IMR-90 (cell line): ENCODE measurements around the gene OSBP2. TPM values are rescaled to one million over a fixed set of nuclear protein-coding genes. Genes with fewer than 3 reads are reported as not detected.

Experiments
- ATAC-seq: fragments of 200-7000 bp; cut with Tn5 transposase; 2 replicates; pipeline ENCODE4 v1.9.1; 2020; ENCODE audit warnings: low read depth, mild to moderate bottlenecking, moderate library complexity
- BruUV-seq: library from RNA; stranded (reverse); fragments of 400-500 nt; replicated peaks from 2 replicates; lab custom pipeline; 2021; lab: Mats Ljungman, UMichigan
- CTCF ChIA-PET: fragments of 300-600 bp; formaldehyde crosslinking; extraction: SDS; loops from one replicate; lab custom pipeline; 2021; ENCODE audit warnings: antibody characterized with exemption; lab: Yijun Ruan, JAX
- POLR2A ChIA-PET: fragments of 300-600 bp; sonication (Branson Sonifier 250); formaldehyde crosslinking; loops from one replicate; lab custom pipeline; 2022; ENCODE audit warnings: antibody characterized with exemption; ENCODE audit not compliant: unreplicated experiment; lab: Charles Lee
- DNase-seq: peaks from one replicate; pipeline ENCODE4 v3.0.0; 2013
- H2AFZ ChIP-seq: replicated peaks from 2 replicates; pipeline ENCODE3; 2013; ENCODE audit warnings: low read length, mild to moderate bottlenecking; ENCODE audit not compliant: poor library complexity
- H2AK5ac ChIP-seq: 2 replicates; pipeline ENCODE4 v1.6.1; 2013; ENCODE audit warnings: low read depth, low read length, inconsistent platforms
- H2AK9ac ChIP-seq: replicated peaks from 2 replicates; pipeline ENCODE3; 2013; ENCODE audit warnings: mild to moderate bottlenecking, low read depth, low read length, moderate library complexity; ENCODE audit not compliant: poor library complexity
- H2BK120ac ChIP-seq: 2 replicates; pipeline ENCODE4 v1.6.1; 2013; ENCODE audit warnings: low read depth, low read length, inconsistent platforms
- H2BK15ac ChIP-seq: 3 replicates; pipeline ENCODE4 v1.6.1; 2013; ENCODE audit warnings: low read depth, low read length, inconsistent platforms
- H2BK20ac ChIP-seq: 2 replicates; pipeline ENCODE4 v1.6.1; 2013; ENCODE audit warnings: low read depth, mild to moderate bottlenecking, inconsistent platforms, low read length, moderate library complexity
- H2BK5ac ChIP-seq: 2 replicates; pipeline ENCODE4 v1.6.1; 2013; ENCODE audit warnings: mild to moderate bottlenecking, low read depth, low read length, inconsistent platforms; ENCODE audit not compliant: poor library complexity, severe bottlenecking
- H3K14ac ChIP-seq: replicated peaks from 2 replicates; pipeline ENCODE4 v1.6.1; 2013; ENCODE audit warnings: low read depth, low read length, inconsistent platforms
- H3K18ac ChIP-seq: 2 replicates; pipeline ENCODE4 v1.6.1; 2013; ENCODE audit warnings: low read depth, low read length, control low read depth
- H3K23ac ChIP-seq: 2 replicates; pipeline ENCODE4 v1.6.1; 2013; ENCODE audit warnings: low read depth, low read length, inconsistent platforms
- H3K27ac ChIP-seq: 2 replicates; pipeline ENCODE4 v1.5.1; 2013; ENCODE audit warnings: mild to moderate bottlenecking, control low read depth, low read length; ENCODE audit not compliant: insufficient read depth
- H3K27me3 ChIP-seq: 2 replicates; pipeline ENCODE4 v1.6.1; 2013; ENCODE audit warnings: low read length; ENCODE audit not compliant: control insufficient read depth, insufficient read depth
- H3K36me3 ChIP-seq: 2 replicates; pipeline ENCODE4 v1.6.1; 2013; ENCODE audit warnings: low read length, mixed read lengths; ENCODE audit not compliant: control insufficient read depth, insufficient read depth
- H3K4ac ChIP-seq: 2 replicates; pipeline ENCODE4 v1.6.1; 2013; ENCODE audit warnings: low read depth, low read length, inconsistent platforms
- H3K4me1 ChIP-seq: 2 replicates; pipeline ENCODE4 v1.6.1; 2013; ENCODE audit warnings: low read length, mixed read lengths; ENCODE audit not compliant: control insufficient read depth, insufficient read depth
- H3K4me2 ChIP-seq: 2 replicates; pipeline ENCODE4 v1.6.1; 2013; ENCODE audit warnings: low read depth, mild to moderate bottlenecking, control low read depth, low read length, moderate library complexity
- H3K4me3 ChIP-seq: 2 replicates; pipeline ENCODE4 v1.5.1; 2013; ENCODE audit warnings: low read depth, mild to moderate bottlenecking, control low read depth, low read length, moderate library complexity; ENCODE audit not compliant: insufficient read depth
- H3K56ac ChIP-seq: 2 replicates; pipeline ENCODE4 v1.6.1; 2013; ENCODE audit warnings: low read length, inconsistent platforms; ENCODE audit not compliant: insufficient read depth; ENCODE audit errors: extremely low read depth
- H3K79me1 ChIP-seq, 2 experiments: 2 replicates each; pipeline ENCODE4 v1.6.1; 2013; ENCODE audit warnings: low read length in 2 of 2, inconsistent platforms in 1 of 2, low read depth in 1 of 2
- H3K9ac ChIP-seq: 2 replicates; pipeline ENCODE4 v1.6.1; 2013; ENCODE audit warnings: low read depth, low read length, control low read depth
- H3K9me1 ChIP-seq: 2 replicates; pipeline ENCODE4 v1.6.1; 2013; ENCODE audit warnings: low read length, inconsistent platforms; ENCODE audit not compliant: insufficient read depth
- H3K9me3 ChIP-seq: 2 replicates; pipeline ENCODE4 v1.6.1; 2013; ENCODE audit warnings: low read length; ENCODE audit not compliant: control insufficient read depth, insufficient read depth
- H4K20me1 ChIP-seq: 2 replicates; pipeline ENCODE4 v1.6.1; 2013; ENCODE audit warnings: low read length, inconsistent platforms; ENCODE audit not compliant: insufficient read depth
- H4K5ac ChIP-seq: 2 replicates; pipeline ENCODE4 v1.6.1; 2013; ENCODE audit warnings: mild to moderate bottlenecking, low read depth, low read length, control low read depth
- H4K8ac ChIP-seq, 2 experiments: 2 replicates each; pipeline ENCODE4 v1.6.1; 2013; ENCODE audit warnings: low read depth in 2 of 2, low read length in 2 of 2, control low read depth in 1 of 2, inconsistent platforms in 1 of 2
- H4K91ac ChIP-seq: 2 replicates; pipeline ENCODE4 v1.6.1; 2013; ENCODE audit warnings: low read depth, low read length, inconsistent platforms; ENCODE audit not compliant: insufficient read depth
- SMC3 ChIP-seq: fragments of 150-350 bp; IDR thresholded peaks from 2 replicates; pipeline ENCODE4 v1.6.1; 2016; ENCODE audit warnings: low read depth, mild to moderate bottlenecking, antibody characterized with exemption, low read length, moderate library complexity
- WGBS, 2 experiments: methylation state at CpG; one replicate each; pipeline versions ENCODE4 v1.1.5 to v1.1.7; 2013; ENCODE audit warnings: missing lambda C conversion rate in 2 of 2; ENCODE audit not compliant: insufficient read length in 1 of 2; ENCODE audit errors: extremely low coverage in 2 of 2; 5-methylcytosine and 5-hydroxymethylcytosine counted together
- dilution Hi-C: fragments of 300-500 bp; cut with HindIII; formaldehyde crosslinking; loops from one replicate; pipeline ENCODE4 v1.14.3; 2018; ENCODE audit warnings: low sequenced_read_pairs; ENCODE audit not compliant: unreplicated experiment
- in situ Hi-C: fragments of 300-500 bp; cut with MboI; formaldehyde crosslinking; loops from 3 replicates; pipeline ENCODE4 v1.14.3; 2019; ENCODE audit warnings: low sequenced_read_pairs, inconsistent platforms, mixed read lengths
- intact Hi-C: fragments of 100-400 bp; cut with micrococcal nuclease; formaldehyde crosslinking; loops from 2 replicates; pipeline ENCODE4 v1.10.0; 2022
- polyA plus RNA-seq, 3 experiments: library from polyadenylated mRNA; depleted of rRNA; stranded (reverse); fragments of >200 nt; gene quantifications; 2 replicates each; pipeline ENCODE4 v1.2.3, GENCODE V29; 2012; ENCODE audit warnings: low replicate concordance in 1 of 3
- total RNA-seq: library from RNA; depleted of rRNA; stranded (reverse); fragments of >200 nt; gene quantifications from 2 replicates; pipeline ENCODE4 v1.2.3, GENCODE V29; 2012

The OSBP2 gene
- total and polyA plus RNA-seq, 2 of the 4 experiments (the other 2 are of a cell fraction), result 1.8 to 2.2 TPM

- Histone ChIP-seq H3K14ac (no peak overlapping the region), H3K9me3 (no peaks in the 10 kb centered on the region), H4K91ac (no peak overlapping the region), H3K27ac (no peak overlapping the region), H3K27me3 (peaks cover 2% of the 10 kb centered on the region; the same call in 1 of the 2 replicates), H2BK15ac (no peak overlapping the region), H4K8ac (no peak overlapping the region), H4K5ac (no peak overlapping the region), H3K9me1 (no peaks in the 10 kb centered on the region; the same call in 1 of the 2 replicates), H3K4me3 (no peak overlapping the region), H3K56ac (no peak overlapping the region), H4K20me1 (no peaks in the 10 kb centered on the region; the same call in 1 of the 2 replicates), H3K9ac (no peak overlapping the region), H3K4me2 (no peak overlapping the region), H2AK5ac (no peak overlapping the region), H2AK9ac (no peak overlapping the region), H3K4me1 (no peaks in the 10 kb centered on the region), H3K18ac (no peak overlapping the region), H2BK120ac (no peak overlapping the region), H3K23ac (no peak overlapping the region), H2BK20ac (no peak overlapping the region), H2AFZ (no peak overlapping the region), H3K4ac (no peak overlapping the region), H3K36me3 (no peaks in the 10 kb centered on the region), H2BK5ac (no peak overlapping the region), H3K79me1 (no peaks in the 10 kb centered on the region)
- in situ Hi-C loops, result no loop called here
- ChIA-PET CTCF (interaction anchor here (1.1 kb wide), 1 partner anchor 10 kb away, joined by 3 read pairs; no protein-coding TSS in a partner anchor), POLR2A (no interaction called here)
- TF ChIP-seq SMC3, result no peak
- ATAC-seq (no peak), DNase-seq (no peak)
- intact Hi-C loops, result no loop called here
- dilution Hi-C loops, result no loop called here
- 72% methylated on average over 4 of the region's 12 CpGs; no CpG with 5 or more reads in 1 of the 2 experiments for WGBS, 2 experiments
- no TSS peak for BruUV-seq
These were observed 165.8 kb downstream of the OSBP2 start for GRCh38 chr22:30860176-30861105.
